ENCODE data around the gene SHC2.

- TF ChIP-seq POLR2AphosphoS5 (IDR thresholded peaks at IDR 0.05; ENCODE audit: borderline replicate concordance, low read depth, low read length) (no peak), EZH2 (IDR thresholded peaks at IDR 0.05) (no peak)
Measured at GRCh38 chr19:411723-412355, 49.0 kb downstream of the SHC2 start.

Measured in SK-N-MC (cell line).